ENCODE results near the gene TIFAB. TPM values are rescaled to one million over a fixed set of nuclear protein-coding genes. Genes with fewer than 3 reads are reported as not detected.

Gene TIFAB
- total RNA-seq, 1 experiment from 2014 or later = not detected

GRCh38 chr5:135469911-135470310 is 17.8 kb upstream of the TIFAB start:
- no peaks in the 10 kb centered on the region for H3K27me3 ChIP-seq (ENCODE audit: insufficient read depth, low read length)
- H3K4me2 ChIP-seq (ENCODE audit: low read length) = no peak overlapping the region
- CTCF ChIA-PET = interaction anchor here (1.2 to 1.9 kb wide), 3 partner anchors 82 to 96 kb away, joined by 4 to 8 read pairs (median 8); no protein-coding TSS in a partner anchor
- ATAC-seq (no peak), DNase-seq (ENCODE audit: low read depth, low spot score) (no peak)
- no peaks in the 10 kb centered on the region for H3K79me2 ChIP-seq (ENCODE audit: insufficient read depth, low read length)
- H2AFZ ChIP-seq (ENCODE audit: low read depth, low read length, poor library complexity, severe bottlenecking) = no peak overlapping the region
- BruUV-seq (replicated peaks) = no TSS peak
- TF ChIP-seq CTCF (IDR thresholded peaks at IDR 0.05 in 2 of 3, conservative IDR thresholded peaks at IDR 0.05 in 1 of 3; ENCODE audit: borderline replicate concordance in 1 of 3, insufficient read depth in 1 of 3, low read depth in 2 of 3, low read length in 2 of 3) (no peak), YY1 (IDR thresholded peaks at IDR 0.05; ENCODE audit: extremely low read depth, insufficient replicate concordance, low read depth, low read length) (no peak), SIN3A (IDR thresholded peaks at IDR 0.05; ENCODE audit: low read depth) (no peak), EZH2phosphoT487 (IDR thresholded peaks at IDR 0.05; ENCODE audit: borderline replicate concordance) (no peak), TCF7L2 (IDR thresholded peaks at IDR 0.05; ENCODE audit: borderline replicate concordance, extremely low read depth, insufficient read depth, insufficient read length) (no peak), POLR2AphosphoS5 (IDR thresholded peaks at IDR 0.05; ENCODE audit: low read depth, low read length) (no peak), MAX (IDR thresholded peaks at IDR 0.05) (no peak)
- RAD21 ChIA-PET (ENCODE audit: low non-redundant PET in 1 of 2, low total read pairs in 2 of 2, uncharacterized antibody in 2 of 2, unreplicated experiment in 2 of 2) = interaction anchor here in 1 of 2 experiments (1.3 kb wide), 1 partner anchor 96 kb away, joined by 3 read pairs; no protein-coding TSS in a partner anchor
- intact Hi-C loops (cut with micrococcal nuclease) = no loop called here
- POLR2A ChIA-PET = no interaction called here
- H3K27ac ChIP-seq (ENCODE audit: low read depth, low read length) = no peak overlapping the region
- H3K9me2 ChIP-seq (ENCODE audit: insufficient read depth) = no peaks in the 10 kb centered on the region
- no peaks in the 10 kb centered on the region for H4K20me1 ChIP-seq (ENCODE audit: insufficient read depth)
- H3K9ac ChIP-seq (ENCODE audit: low read length) = no peak overlapping the region
- no peaks in the 10 kb centered on the region for H3K36me3 ChIP-seq (ENCODE audit: control insufficient read depth in 1 of 2, insufficient read depth in 2 of 2, low read length in 2 of 2)
- peaks cover 0 to 5% of the 10 kb centered on the region in 2 experiments; a peak in 1 of 4 replicates for H3K4me1 ChIP-seq (ENCODE audit: control insufficient read depth in 1 of 2, insufficient read depth in 2 of 2, low read length in 2 of 2)
- H3K9me3 ChIP-seq (ENCODE audit: control insufficient read depth in 1 of 2, insufficient read depth in 1 of 2, low read depth in 1 of 2, low read length in 2 of 2) = no peaks in the 10 kb centered on the region
- H3K4me3 ChIP-seq (replicated peaks in 1 of 2; ENCODE audit: low read depth in 1 of 2, low read length in 2 of 2) = no peak overlapping the region

Data from HCT116 (cell line).